Esophagus (tissue), 2 donors: ENCODE measurements around the gene RIN3. TPM values are rescaled to one million over a fixed set of nuclear protein-coding genes. Genes with fewer than 3 reads are reported as not detected.

Experiments used
- H3K27ac ChIP-seq, 2 donors: one replicate each; pipeline ENCODE4 v1.5.1; 2013; ENCODE audit warnings: low read depth in 2 of 2, mild to moderate bottlenecking in 2 of 2, inconsistent platforms in 1 of 2, low read length in 1 of 2, moderate library complexity in 1 of 2
- H3K27me3 ChIP-seq, 2 donors: one replicate each; pipeline ENCODE4 v1.6.1; 2013; ENCODE audit warnings: low read length in 2 of 2, control low read depth in 1 of 2, mild to moderate bottlenecking in 1 of 2; ENCODE audit not compliant: insufficient read depth in 2 of 2, control insufficient read depth in 1 of 2
- H3K36me3 ChIP-seq, 2 donors: one replicate each; pipeline ENCODE4 v1.6.1; 2013; ENCODE audit warnings: low read length in 1 of 2; ENCODE audit not compliant: control insufficient read depth in 2 of 2, insufficient read depth in 2 of 2
- H3K4me1 ChIP-seq, 2 donors: one replicate each; pipeline ENCODE4 v1.6.1; 2013; ENCODE audit warnings: low read length in 1 of 2; ENCODE audit not compliant: control insufficient read depth in 2 of 2, insufficient read depth in 2 of 2
- H3K4me3 ChIP-seq, 2 donors: one replicate each; pipeline ENCODE4 v1.5.1; 2013; ENCODE audit warnings: low read length in 2 of 2, mild to moderate bottlenecking in 2 of 2, low read depth in 1 of 2, moderate library complexity in 1 of 2
- H3K9me3 ChIP-seq, 2 donors: one replicate each; pipeline ENCODE4 v1.6.1; 2013; ENCODE audit warnings: mild to moderate bottlenecking in 2 of 2, low read depth in 1 of 2, low read length in 1 of 2, moderate library complexity in 1 of 2; ENCODE audit not compliant: control insufficient read depth in 2 of 2, insufficient read depth in 1 of 2
- WGBS, 2 donors: extraction: QIAGEN DNeasy Blood & Tissue Kit; methylation state at CpG; one replicate each; pipeline ENCODE4 v1.1.7; 2013; 5-methylcytosine and 5-hydroxymethylcytosine counted together
- polyA plus RNA-seq, 2 donors: library from polyadenylated mRNA; stranded (reverse); fragments of 200-250 nt; gene quantifications; one replicate each; pipeline ENCODE4 v1.2.3, GENCODE V29; 2013
- donor health status: healthy with polysubstance abuse.
- donor health status: Bipolar disorder and iron deficiency.

The RIN3 gene
- polyA plus RNA-seq, result 1 to 10 TPM; 4.8 to 7.3 TPM

GRCh38 chr14:92513204-92513965 is at the start of gene RIN3:
RIN3 (plus strand) TSS chr14:92513781; CDS start chr14:92513933, 152 bp downstream.
- peaks cover 0 to 11% of the 10 kb centered on the region in 2 donors for H3K4me1 ChIP-seq
- no peaks in the 10 kb centered on the region for H3K27me3 ChIP-seq
- peak within 1 kb of the TSS; percentile 68 to 75 for H3K4me3 ChIP-seq
- no peaks in the 10 kb centered on the region for H3K36me3 ChIP-seq
- H3K27ac ChIP-seq, result peak within 1 kb of the TSS; percentile 72 to 81
- H3K9me3 ChIP-seq, result peaks cover 0 to 2% of the 10 kb centered on the region in 2 donors
- 2 to 3% methylated on average over 62 to 79 of the region's 79 CpGs for WGBS, 2 donors

GRCh38 chr14:92464156-92464555 is 49.4 kb upstream of the RIN3 start:
- 91% methylated on average over 6 of the region's 6 CpGs for WGBS, 2 donors

GRCh38 chr14:92464716-92465115 is 48.9 kb upstream of the RIN3 start:
- Histone ChIP-seq H3K4me3 (no peak overlapping the region), H3K27me3 (no peaks in the 10 kb centered on the region), H3K27ac (no peak overlapping the region), H3K4me1 (no peaks in the 10 kb centered on the region), H3K36me3 (no peaks in the 10 kb centered on the region), H3K9me3 (peaks cover 0 to 3% of the 10 kb centered on the region in 2 donors)
- 88 to 91% methylated on average over 9 of the region's 9 CpGs for WGBS, 2 donors

More at GRCh38 chr14:92464156-92464555, 49.4 kb upstream of the RIN3 start:
- H3K9me3 ChIP-seq, result peaks cover 0 to 3% of the 10 kb centered on the region in 2 donors
- no peak overlapping the region for H3K27ac ChIP-seq
- H3K27me3 ChIP-seq, result no peaks in the 10 kb centered on the region
- H3K4me1 ChIP-seq, result no peaks in the 10 kb centered on the region
- H3K4me3 ChIP-seq, result no peak overlapping the region
- no peaks in the 10 kb centered on the region for H3K36me3 ChIP-seq

- peaks cover 0 to 3% of the 10 kb centered on the region in 2 donors for H3K9me3 ChIP-seq
- 73 to 80% methylated on average over 13 of the region's 13 CpGs for WGBS, 2 donors
- no peaks in the 10 kb centered on the region for H3K36me3 ChIP-seq
- no peaks in the 10 kb centered on the region for H3K27me3 ChIP-seq
- no peak overlapping the region for H3K4me3 ChIP-seq
- peak overlapping the region in 1 of 2 donors; percentile 11 for H3K27ac ChIP-seq
- no peaks in the 10 kb centered on the region for H3K4me1 ChIP-seq
Observed at GRCh38 chr14:92465353-92466055, 48.1 kb upstream of the RIN3 start.

- Histone ChIP-seq H3K27me3 (no peaks in the 10 kb centered on the region), H3K36me3 (no peaks in the 10 kb centered on the region), H3K27ac (no peak overlapping the region), H3K4me3 (no peak overlapping the region), H3K9me3 (peaks cover 0 to 3% of the 10 kb centered on the region in 2 donors), H3K4me1 (no peaks in the 10 kb centered on the region)
- 61 to 79% methylated on average over 3 of the region's 3 CpGs for WGBS, 2 donors
Observed at GRCh38 chr14:92466059-92466458, 47.5 kb upstream of the RIN3 start.

- H3K4me3 ChIP-seq, result no peak overlapping the region
- H3K4me1 ChIP-seq, result no peaks in the 10 kb centered on the region
- peaks cover 0 to 3% of the 10 kb centered on the region in 2 donors for H3K9me3 ChIP-seq
- no peaks in the 10 kb centered on the region for H3K27me3 ChIP-seq
- H3K36me3 ChIP-seq, result no peaks in the 10 kb centered on the region
- WGBS, 2 donors, result 93% methylated on average over 2 of the region's 2 CpGs
- H3K27ac ChIP-seq, result no peak overlapping the region
Observed at GRCh38 chr14:92469515-92469914, 44.1 kb upstream of the RIN3 start.

GRCh38 chr14:92470215-92470614 is 43.4 kb upstream of the RIN3 start:
- Histone ChIP-seq H3K4me3 (no peak overlapping the region), H3K9me3 (peaks cover 0 to 3% of the 10 kb centered on the region in 2 donors), H3K27ac (no peak overlapping the region), H3K4me1 (no peaks in the 10 kb centered on the region), H3K27me3 (no peaks in the 10 kb centered on the region), H3K36me3 (no peaks in the 10 kb centered on the region)
- WGBS, 2 donors, result 63 to 78% methylated on average over 3 of the region's 3 CpGs

GRCh38 chr14:92470811-92471210 is 42.8 kb upstream of the RIN3 start:
- H3K9me3 ChIP-seq, result peaks cover 0 to 3% of the 10 kb centered on the region in 2 donors
- H3K4me1 ChIP-seq, result no peaks in the 10 kb centered on the region
- no peak overlapping the region for H3K27ac ChIP-seq
- no peak overlapping the region for H3K4me3 ChIP-seq
- WGBS, 2 donors, result 90 to 96% methylated on average over 1 of the region's 1 CpG
- H3K36me3 ChIP-seq, result no peaks in the 10 kb centered on the region
- H3K27me3 ChIP-seq, result no peaks in the 10 kb centered on the region

- H3K9me3 ChIP-seq, result peaks cover 0 to 3% of the 10 kb centered on the region in 2 donors
- no peak overlapping the region for H3K27ac ChIP-seq
- no peaks in the 10 kb centered on the region for H3K27me3 ChIP-seq
- no peaks in the 10 kb centered on the region for H3K36me3 ChIP-seq
- no peak overlapping the region for H3K4me3 ChIP-seq
- H3K4me1 ChIP-seq, result no peaks in the 10 kb centered on the region
Observed at GRCh38 chr14:92471919-92472318, 41.7 kb upstream of the RIN3 start.
